ENCODE results near the gene HECTD1.

Gene HECTD1

GRCh38 chr14:31126680-31127079, 80.9 kb downstream of the HECTD1 start:
- no peak overlapping the region for H3K4me3 ChIP-seq (ENCODE audit: low read length)
- DNase-seq (ENCODE audit: low read depth), result no peak
- TF ChIP-seq CTCF (IDR thresholded peaks at IDR 0.05; ENCODE audit: insufficient read depth, low read depth, low read length, missing control alignments), result no peak

- DNase-seq (ENCODE audit: low read depth), result no peak
- no peak for TF ChIP-seq CTCF (IDR thresholded peaks at IDR 0.05; ENCODE audit: insufficient read depth, low read depth, low read length, missing control alignments)
- no peak overlapping the region for H3K4me3 ChIP-seq (ENCODE audit: low read length)
These were observed 82.4 kb downstream of the HECTD1 start for GRCh38 chr14:31125231-31125630.

- no peak for DNase-seq (ENCODE audit: low read depth)
- no peak for TF ChIP-seq CTCF (IDR thresholded peaks at IDR 0.05; ENCODE audit: insufficient read depth, low read depth, low read length, missing control alignments)
- no peak overlapping the region for H3K4me3 ChIP-seq (ENCODE audit: low read length)
These were observed 83.4 kb downstream of the HECTD1 start for GRCh38 chr14:31124197-31124596.

DNA sequence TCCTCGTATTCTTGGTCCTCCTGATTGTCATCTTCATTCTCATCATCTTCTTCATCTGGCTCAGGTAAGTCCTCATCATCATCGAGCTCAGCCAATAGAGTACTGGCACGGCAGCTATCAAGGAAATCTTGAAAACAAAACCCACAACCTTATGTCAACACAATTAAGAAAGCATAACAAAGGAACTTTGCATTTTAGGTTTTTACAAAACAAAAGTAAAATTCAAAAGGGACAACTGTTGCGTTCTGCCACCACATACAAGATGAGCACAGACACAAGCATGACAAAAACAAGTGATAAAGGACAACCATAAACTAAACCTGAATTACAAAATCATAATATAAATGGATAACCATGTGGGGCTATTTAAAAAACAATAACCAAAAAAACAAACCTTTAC, 84.7 kb downstream of the HECTD1 start:
- TF ChIP-seq CTCF (IDR thresholded peaks at IDR 0.05; ENCODE audit: insufficient read depth, low read depth, low read length, missing control alignments), result no peak
- no peak overlapping the region for H3K4me3 ChIP-seq (ENCODE audit: low read length)
- no peak for DNase-seq (ENCODE audit: low read depth)

DNA sequence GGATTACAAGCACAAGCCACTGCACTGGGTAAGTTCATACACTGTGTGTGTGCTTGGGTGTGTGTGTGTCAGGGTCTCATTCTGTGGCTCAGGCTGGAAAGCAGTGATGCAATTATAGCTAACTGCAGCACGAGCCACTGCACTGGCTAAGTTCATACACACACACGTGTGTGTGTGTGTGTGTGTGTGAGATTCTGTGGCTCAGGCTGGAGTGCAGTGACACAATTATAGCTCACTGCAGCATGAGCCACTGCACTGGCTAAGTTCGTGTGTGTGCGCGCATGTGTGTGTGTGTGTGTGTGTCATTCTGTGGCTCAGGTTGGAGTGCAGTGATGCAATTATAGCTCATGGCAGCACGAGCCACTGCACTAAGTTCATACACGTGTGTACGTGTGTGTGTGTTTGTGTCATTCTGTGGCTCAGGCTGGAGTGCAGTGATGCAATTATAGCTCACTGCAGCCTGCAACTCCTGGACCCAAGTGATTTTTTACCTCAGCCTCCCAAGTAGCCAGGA, 85.4 kb downstream of the HECTD1 start:
- DNase-seq (ENCODE audit: low read depth), result peak; percentile 53
- H3K4me3 ChIP-seq (ENCODE audit: low read length), result no peak overlapping the region
- TF ChIP-seq CTCF (IDR thresholded peaks at IDR 0.05; ENCODE audit: insufficient read depth, low read depth, low read length, missing control alignments), result no peak

DNA sequence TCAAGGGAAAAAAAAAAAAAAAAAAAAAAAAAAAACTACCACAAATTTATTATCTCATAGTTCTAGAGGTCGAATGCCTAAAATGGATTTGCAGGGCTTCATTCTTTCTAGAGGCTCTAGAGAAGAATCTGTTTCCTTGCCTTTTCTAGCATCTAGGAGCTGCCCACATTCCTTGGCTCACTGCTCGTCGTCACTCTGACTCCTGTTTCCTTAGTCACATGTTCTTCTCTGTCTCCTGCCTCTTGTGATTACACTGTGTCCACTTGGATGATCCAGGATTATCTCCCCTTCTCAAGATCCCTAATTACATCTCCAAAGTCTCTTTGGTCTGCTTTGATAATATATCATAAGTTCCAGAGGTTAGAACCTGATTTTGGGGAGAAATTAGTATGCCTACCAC, 88.7 kb downstream of the HECTD1 start:
- DNase-seq (ENCODE audit: low read depth), result no peak
- H3K4me3 ChIP-seq (ENCODE audit: low read length), result no peak overlapping the region
- no peak for TF ChIP-seq CTCF (IDR thresholded peaks at IDR 0.05; ENCODE audit: insufficient read depth, low read depth, low read length, missing control alignments)

- DNase-seq (ENCODE audit: low read depth), result no peak
- H3K4me3 ChIP-seq (ENCODE audit: low read length), result no peak overlapping the region
- TF ChIP-seq CTCF (IDR thresholded peaks at IDR 0.05; ENCODE audit: insufficient read depth, low read depth, low read length, missing control alignments), result no peak
These were observed 93.8 kb downstream of the HECTD1 start for GRCh38 chr14:31113794-31114193.

All from epithelial cell of esophagus (primary cell).